HG03354 (cell line): Measurements from ENCODE around the gene BNC2.

Experiments used
- ATAC-seq: cut with Tn5 transposase; IDR thresholded peaks from one replicate; pipeline ENCODE4 v1.9.1; 2021; ENCODE audit warnings: mild to moderate bottlenecking; ENCODE audit not compliant: unreplicated experiment, poor library complexity, severe bottlenecking

The BNC2 gene

DNA sequence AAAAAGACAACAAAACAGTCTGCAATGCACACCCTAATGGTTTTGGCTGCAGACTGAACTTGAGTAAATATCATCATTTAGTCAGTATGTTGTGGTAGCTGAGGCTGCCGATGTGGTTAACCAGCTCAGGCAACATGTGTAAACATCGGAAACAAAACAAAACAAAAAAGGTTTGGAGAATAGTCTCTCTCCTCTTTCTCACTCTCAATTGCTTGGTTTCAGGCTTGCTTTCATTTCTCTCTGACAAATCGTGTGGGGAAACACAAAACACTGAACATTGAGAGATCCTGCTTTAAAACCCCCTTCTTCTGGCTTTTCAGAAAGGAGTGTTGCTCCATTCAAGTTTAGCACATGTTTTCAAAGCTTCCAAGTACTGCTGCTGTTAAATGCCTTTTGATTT is 453.3 kb downstream of the BNC2 start:
- peak; percentile 37 for ATAC-seq

DNA sequence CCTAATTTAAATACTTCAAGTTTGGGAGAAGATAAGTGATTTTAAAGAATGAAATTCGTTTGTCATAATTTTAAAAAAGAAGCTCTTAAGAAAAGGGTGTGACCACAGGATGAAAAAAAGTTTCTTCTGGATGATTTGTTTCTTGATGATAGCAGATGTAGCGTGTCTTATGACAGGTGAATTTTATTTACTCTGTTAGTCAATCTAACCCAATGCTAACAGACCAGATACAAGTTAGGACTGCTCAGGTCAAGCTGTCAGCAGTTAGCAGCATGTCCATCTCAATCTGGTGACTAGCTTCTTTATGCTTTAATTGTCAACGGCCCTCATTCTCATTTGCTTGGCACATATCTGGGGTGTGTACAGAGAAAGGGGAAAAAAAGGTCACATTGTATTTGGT is 456.0 kb downstream of the BNC2 start:
- ATAC-seq: no peak

DNA sequence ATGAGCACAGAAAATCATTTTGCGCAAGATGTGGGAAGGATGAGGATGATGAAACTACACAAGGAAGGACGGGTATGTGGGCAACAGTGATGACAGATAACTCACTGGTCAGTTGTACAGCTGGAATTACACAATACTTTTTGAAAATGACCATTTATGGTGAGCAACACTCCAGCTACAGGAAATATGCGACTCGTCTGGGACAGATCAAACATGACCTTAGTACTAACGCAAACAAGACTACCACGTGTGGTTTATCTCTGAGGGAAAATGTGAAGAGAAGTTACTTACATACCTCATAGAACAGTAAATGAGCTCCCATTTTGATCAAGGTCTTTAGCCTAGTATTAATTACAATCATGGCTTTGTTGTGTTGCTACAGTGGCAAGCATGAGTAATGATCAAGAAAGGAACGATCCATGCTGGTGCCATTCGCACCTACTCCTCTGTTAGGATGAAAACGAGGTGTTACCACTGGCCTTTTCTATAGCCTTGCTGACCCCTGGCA is 456.9 kb downstream of the BNC2 start:
- no peak for ATAC-seq

DNA sequence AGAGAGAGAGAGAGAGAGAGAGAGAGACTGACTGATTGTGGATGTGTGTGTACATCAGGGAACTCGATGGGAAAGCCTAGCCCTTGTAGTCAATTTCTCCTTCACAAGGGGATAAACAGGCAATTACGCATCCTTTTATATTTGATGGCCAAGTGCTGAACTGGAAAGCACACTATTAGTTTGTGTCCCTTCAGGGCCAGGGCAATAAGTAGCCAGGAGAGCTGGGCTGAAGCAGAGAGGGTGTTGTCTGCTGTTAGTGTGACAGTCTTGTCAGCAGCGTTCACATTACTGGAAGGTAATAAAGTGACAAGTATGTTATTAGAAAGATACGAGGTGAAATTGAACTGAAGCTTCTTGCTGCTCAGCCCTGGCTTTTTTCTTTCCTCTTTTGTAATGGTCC is 457.7 kb downstream of the BNC2 start:
- ATAC-seq: no peak

DNA sequence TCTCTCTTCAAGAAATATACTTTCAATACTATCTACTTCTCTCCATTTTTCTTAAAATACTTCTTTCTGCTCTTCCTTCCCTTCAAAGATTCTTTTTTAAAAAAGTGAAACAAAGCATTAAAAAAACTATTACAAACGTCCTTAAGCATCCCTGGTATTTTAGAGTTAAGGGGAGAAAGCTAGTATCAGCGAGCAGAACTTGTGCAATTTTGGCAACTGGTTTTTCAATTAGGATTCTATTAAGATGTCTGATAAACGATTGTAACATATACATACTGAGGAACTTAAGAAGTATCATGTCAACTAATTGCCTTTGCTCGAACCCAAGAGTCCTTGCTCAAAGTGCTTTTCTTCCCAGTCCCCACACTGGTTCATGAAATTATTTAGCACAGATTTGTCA is 459.2 kb downstream of the BNC2 start:
- no peak for ATAC-seq

DNA sequence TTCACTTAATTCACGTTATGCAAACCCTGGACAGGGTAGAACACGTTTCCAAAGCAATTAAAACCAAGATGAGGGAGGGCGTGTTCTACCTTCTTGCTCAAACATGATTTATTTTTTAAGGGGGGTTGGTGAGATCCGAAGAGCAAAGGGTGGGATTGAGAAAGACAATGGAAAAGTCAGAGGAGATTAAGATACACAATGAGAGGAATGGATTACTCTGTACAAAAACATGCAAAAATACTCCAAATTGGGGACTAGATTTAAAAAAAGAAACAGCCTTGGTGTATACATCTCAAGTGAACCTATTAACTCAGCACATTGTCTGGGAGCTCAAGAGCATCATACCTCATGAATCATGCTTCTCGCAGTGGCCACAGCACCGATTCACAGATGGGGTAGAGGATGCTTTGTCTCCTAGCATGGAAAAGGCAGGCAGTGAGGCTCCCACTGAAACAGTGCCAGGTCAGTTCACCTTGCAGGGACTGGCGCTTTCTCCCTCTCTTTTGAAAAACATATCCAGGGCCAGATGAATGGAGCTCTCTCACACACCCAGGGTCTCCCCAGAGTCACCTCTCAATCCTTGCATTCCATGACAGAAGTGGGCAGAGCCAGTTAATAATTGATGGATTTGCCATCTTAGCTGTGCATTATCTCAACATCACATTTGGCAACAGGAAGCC is 459.7 kb downstream of the BNC2 start:
- no peak for ATAC-seq

DNA sequence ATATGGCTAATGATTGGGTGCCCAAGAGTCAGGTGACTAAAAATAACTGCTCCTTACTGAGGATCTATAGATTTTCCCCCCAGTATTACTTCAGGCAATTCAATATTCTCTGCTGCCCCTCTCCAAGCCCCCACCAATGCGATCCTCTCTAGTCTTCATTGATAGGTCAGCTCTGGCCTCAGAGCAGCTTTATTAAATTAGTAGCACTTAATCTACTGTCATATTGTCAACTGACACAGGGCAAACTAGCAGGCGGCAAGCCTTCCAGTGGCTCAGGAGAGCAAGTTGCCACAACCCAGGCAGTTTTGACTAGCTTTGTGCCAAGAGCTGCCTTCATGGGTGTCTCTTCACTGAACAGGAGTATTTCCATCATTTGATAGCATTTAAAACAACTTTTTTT is 462.9 kb downstream of the BNC2 start:
- no peak for ATAC-seq

DNA sequence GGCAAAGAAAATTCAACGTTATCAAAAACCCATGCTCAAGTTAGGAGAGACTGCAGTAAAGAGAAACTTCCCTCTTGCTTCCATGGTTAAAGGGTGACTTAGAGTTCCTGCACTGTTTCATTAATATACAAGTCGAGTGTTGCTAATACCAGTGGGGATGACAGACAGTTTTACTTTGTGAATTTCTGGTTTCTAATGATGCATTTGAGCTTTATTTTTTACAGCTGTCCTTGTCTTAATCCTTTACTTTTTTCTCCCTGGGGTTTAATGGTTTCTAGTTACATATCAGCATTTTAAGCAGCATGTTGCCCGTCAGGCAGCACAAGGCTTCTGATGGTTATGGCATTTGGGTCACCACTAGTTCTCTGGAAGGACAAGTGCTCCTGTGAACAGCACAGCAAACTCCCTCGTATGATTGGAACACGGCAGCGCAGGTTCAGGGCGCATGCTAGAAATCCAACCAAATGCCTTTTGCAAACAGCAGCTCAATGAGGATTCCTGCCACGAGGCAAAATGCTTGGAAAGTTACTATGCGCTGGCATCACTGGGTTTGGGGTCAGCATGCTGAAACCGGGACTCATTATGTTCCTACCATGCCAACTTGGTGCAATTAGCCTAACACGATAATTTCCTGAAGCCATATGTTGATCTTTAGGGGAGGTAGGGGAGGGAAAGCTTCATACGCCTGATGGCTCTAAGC is 463.8 kb downstream of the BNC2 start:
- ATAC-seq: no peak

DNA sequence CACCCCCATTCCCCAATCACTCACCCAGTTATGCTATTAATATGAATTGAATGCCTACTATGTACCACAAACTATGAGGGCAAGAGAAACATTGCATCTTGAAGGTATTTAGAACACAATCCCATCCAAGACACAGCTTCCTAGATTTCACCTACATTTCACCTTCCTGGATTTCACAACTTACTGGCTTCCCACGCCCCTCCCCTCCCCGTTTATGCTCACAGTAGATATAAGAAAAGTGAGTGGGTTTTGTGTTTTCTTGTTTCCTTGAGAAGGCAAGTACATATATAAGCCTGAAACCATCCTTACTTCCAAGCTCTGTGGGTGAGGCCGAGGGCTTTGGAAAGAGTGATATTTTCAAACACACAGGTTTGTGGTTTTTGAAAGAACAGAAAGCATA is 465.0 kb downstream of the BNC2 start:
- no peak for ATAC-seq

DNA sequence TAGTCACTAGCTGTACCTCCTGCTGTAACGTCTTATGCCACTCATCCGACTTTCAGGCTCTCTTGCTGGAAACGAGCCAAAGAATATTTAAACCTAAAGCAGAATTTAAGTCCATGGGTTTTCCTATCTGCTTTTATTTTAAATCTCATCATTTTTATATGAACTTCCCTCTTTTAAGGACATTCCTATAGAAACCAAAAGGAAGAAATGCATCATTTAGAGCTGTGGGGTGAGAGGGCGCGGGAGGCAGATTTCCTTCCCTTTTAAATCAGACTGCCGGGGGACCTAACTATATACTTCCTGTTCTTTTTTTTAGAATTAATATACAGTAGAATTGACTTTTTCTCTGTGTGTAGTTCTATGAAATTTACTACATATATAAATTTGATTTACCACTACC is 468.8 kb downstream of the BNC2 start:
- ATAC-seq: no peak

DNA sequence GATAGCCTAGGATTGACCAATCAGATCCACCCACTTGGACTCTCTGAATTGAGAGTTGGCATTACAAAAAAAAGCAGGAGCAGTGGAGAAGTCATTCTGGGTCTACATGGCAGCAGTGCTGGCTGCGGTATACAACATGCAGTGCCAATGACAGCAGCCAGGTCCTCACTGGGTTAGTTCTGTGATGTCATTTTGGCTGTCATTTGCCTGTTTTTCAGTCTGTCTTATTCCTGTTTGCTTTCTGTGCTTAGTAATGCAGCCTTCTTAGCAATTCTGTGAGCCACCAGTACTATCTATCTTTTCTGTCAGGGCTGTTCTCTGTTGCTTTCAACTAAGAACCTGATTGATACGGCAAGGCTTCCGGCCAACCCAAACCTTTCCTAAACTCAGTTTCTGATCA is 471.8 kb downstream of the BNC2 start:
- ATAC-seq: no peak

DNA sequence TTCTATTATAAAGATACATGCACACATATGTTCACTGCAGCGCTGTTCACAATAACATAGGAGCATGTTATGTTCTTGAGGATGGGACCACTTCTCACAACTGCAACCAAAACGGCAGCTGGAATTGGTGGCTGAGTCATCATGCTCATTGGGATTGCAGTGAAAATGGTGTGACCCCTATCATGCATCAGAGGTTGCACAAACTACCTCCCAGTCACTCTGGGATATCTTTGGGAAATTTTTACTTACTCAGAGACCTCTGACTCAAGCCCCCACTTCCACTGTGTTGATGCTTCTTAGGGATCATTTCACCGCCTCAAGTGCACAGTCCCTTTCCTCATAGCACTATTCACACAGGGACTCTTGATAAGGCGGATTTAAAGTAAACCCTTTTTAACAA is 474.1 kb downstream of the BNC2 start:
- no peak for ATAC-seq

DNA sequence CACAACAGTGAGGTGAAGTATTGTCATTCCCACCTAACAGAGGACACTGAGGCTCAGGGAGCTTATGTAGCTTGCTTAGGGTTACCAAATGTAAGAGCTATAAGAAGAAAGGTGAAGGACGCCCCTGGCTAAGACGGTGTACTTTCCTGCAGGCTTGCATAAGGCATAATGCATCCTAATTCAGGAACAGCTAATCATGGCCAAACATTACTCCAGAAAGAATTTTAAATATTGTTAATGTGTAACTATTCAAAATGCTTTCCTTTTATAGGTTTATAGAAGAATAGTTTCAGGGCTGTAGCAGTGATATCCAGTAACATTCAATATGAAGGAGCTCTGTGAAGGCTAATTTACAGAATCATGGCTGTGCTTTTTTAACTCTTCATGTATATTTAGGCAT is 479.1 kb downstream of the BNC2 start:
- no peak for ATAC-seq

DNA sequence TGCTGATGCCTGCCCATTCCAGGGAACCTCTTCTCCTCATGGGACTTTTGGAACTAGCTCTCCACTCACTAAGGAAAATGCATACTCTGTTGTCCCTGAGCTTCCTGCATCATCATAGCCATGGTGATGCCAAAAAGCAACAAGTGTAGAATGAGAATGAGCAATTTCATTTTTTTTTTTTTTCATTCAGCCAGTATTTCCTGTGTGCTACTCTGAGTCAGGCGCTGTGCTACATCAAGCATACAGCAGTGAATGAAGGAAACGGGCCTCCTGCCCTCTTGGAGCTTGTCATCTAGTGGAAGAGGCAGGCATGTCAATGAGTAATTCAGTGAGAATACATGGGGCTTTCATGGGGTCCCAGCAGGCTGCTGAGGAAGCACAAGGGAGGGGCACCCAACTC is 483.1 kb downstream of the BNC2 start:
- no peak for ATAC-seq

DNA sequence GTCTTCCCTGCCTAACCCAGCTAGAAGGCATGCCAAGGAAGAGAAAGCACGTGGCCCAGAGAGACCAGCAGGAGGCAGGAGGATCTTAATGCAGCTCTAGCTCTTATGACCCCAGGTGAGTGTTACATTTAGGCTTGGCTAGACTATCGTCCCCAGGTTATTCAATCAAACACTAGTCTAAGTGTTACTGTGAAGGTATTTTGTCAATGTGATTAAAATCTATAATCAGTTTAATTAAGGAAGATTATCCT is 483.7 kb downstream of the BNC2 start:
- no peak for ATAC-seq

DNA sequence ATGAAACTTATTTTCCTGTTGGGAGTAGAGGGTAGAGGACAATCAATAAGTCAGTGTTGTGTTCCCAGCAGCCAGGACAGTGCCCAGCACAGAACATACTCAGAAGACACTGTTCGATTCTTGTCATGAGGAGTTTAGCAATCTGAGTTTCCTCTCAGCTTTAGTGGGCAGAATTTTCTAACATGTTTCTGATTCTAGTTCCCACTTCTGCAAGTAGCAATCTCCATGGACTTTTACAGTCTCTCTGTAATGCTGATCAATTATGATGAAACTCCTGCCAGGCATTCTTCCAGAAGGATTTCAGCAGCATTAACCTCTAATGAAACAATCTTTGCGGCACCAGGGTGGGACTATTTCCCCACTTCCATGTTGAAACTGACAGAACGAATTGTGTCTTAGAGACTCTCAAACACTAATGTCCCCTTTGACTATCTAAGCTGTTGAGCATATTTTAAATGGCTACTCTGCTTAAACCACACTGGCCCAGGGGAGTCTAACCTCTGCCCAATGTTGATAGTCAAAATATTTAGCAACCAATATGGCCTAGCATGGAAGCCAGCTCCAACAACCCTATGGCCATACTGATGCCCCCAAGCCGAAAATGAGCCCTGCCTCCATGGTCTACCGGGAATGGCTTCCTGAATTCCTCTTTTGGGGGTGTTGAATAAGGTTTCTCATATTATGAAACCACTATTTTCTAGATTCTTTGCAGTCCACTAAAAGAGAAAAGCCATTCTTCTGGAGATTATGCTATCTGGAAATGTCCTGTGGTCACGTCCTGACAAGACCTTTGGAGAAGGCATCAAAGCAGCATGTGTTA is 484.3 kb downstream of the BNC2 start:
- no peak for ATAC-seq

DNA sequence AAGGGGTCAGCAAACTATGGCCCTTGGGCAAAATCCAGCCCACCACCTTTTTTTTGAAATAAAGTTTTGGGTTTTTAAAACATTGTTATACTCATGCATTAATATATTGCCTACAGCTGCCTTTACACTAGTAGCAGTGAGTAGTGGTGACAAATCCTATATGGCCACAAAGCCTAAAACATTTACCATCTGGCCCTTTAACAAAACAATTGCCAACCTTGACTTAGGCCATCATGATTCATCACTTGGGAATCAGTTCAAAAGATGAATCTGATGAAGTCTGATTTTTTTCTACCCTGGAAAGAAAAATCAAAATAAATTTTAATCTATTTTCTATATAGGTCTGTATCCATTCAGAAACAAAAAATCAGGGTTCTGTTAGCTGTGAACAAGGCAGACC is 484.9 kb downstream of the BNC2 start:
- ATAC-seq: no peak

DNA sequence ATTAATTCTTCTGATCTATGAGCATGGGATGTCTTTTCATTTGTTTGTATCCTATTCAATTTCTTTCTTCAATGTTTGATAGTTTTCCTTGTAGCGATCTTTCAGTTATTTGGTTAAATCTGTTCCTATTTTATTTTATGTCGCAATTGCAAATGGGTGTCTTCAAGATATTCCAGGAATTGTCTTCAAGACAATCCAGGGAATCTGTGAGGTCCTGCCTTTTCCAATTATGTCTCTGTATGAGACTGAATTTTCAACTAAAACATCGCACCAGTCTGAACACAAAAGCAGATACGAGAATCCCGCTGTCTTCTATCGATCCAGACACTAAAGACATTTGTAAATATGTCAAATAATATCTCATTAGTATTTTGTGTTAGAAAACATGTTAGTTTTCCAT is 485.5 kb downstream of the BNC2 start:
- no peak for ATAC-seq

DNA sequence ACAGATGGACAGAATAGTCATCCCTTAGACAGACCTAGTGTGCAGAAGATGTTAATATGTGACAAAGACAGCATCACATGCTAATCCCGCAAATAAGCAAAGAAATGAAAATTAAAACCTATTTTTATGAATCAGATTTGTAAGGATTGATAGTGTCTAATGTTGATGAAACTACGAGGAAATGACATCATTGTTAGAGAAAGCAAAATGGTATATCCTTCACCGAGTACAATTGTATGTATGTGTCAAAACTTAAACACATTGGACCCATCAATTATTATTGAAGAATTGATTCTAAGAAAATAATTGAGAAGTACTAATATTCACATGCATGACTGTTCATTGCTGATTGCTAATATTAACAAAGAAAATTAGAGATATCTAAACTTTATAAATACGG is 493.2 kb downstream of the BNC2 start:
- ATAC-seq: no peak

DNA sequence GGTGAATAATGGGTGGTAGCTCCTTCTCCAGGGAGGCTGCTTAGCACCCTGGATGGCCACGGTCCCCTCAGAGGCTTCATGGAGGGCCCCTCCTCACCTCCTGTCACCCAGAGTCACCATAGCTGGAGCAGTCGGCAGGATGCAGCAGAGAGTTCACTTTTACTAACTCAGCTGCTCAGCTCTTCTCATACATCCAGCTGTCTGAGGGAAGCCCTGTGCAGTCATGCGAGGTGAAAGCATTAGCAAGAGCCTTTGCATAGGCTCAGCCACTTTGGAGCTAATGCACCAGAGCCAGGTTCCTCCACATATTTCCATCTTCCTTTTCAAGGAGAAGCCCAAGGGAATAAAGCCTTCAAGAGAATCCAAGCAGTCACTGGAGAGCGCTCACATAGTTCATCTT is 499.2 kb downstream of the BNC2 start:
- ATAC-seq: no peak

DNA sequence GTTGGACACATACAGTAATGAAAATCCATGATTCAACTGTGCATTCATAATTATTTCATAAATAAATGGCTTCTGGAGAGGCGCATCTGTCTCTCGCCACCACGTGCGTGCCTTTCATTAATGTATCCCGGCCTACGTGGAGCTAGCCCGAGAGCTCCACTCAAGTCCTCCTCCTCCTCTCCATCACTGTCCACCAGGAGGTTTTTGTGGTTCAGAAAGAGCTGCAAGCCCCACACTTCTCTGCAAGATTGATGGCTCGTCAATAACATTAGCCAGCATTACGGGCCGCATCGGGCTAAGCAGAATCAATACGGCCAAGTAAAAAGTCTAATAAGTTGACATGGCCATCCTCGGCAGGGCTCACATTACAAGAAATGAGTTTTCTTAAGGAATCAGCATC is 499.8 kb downstream of the BNC2 start:
- ATAC-seq: no peak
